Measurements from ENCODE around the gene HOXC12.

Gene HOXC12

DNA sequence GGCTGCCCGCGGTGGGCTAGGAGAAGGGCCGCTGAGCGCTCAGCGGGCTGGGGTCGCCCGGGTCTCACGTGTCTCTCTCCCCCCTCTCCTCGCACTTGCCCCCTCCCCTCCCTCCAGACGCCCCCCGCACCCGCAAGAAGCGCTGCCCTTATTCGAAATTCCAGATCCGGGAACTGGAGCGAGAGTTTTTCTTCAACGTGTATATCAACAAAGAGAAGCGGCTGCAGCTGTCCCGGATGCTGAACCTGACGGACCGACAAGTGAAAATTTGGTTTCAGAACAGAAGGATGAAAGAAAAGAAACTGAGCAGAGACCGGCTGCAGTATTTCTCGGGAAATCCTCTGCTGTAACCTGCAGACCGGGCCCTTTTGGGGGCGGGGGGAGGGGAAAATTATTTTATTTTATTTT is 20.4 kb downstream of the HOXC12 start:
- TF ChIP-seq, protein P1, sequence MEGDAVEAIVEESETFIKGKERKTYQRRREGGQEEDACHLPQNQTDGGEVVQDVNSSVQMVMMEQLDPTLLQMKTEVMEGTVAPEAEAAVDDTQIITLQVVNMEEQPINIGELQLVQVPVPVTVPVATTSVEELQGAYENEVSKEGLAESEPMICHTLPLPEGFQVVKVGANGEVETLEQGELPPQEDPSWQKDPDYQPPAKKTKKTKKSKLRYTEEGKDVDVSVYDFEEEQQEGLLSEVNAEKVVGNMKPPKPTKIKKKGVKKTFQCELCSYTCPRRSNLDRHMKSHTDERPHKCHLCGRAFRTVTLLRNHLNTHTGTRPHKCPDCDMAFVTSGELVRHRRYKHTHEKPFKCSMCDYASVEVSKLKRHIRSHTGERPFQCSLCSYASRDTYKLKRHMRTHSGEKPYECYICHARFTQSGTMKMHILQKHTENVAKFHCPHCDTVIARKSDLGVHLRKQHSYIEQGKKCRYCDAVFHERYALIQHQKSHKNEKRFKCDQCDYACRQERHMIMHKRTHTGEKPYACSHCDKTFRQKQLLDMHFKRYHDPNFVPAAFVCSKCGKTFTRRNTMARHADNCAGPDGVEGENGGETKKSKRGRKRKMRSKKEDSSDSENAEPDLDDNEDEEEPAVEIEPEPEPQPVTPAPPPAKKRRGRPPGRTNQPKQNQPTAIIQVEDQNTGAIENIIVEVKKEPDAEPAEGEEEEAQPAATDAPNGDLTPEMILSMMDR (IDR thresholded peaks at IDR 0.05; ENCODE audit: insufficient read depth, low read depth, low read length, missing control alignments): no peak
- DNase-seq (ENCODE audit: low read depth): peak; percentile 60
- peak overlapping the region; percentile 43 for H3K4me3 ChIP-seq (ENCODE audit: low read depth, low read length)

DNA sequence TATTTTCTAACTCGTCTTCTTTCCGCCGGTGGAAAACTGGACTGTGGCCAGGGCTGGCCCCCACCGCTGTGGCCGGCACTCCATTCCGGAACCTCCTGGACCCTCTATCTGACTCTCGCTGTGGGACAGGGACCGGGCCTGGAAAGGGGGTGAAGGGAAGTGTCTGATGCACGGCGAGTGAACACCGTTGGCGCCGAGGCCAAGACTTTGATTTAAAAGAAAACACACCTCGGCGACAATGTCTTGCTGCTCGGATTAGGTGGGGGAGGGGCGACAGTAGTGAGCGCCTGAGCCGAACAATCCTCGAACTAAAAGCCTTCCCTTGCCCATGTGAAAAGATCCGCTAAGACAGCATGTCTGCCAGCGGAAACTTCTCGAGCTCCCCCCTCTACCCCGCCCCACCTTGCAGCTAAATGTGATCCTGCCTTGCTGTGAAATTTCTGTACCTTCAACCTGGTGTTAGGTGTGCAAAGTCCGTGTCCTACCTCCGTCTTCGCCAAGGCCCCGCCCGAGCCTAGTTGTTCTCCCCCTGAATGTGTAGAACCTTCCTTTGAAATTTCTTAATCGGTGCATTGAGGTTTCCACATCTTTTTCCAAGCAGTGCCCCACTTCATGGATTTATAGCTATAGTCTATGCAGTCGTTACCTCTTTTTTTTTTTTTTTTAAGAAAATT is 20.9 kb downstream of the HOXC12 start:
- H3K4me3 ChIP-seq (ENCODE audit: low read depth, low read length): peak overlapping the region; percentile 1; the same call in 1 of the 2 replicates
- no peak for DNase-seq (ENCODE audit: low read depth)
- TF ChIP-seq, protein P1 (IDR thresholded peaks at IDR 0.05; ENCODE audit: insufficient read depth, low read depth, low read length, missing control alignments): no peak

DNA sequence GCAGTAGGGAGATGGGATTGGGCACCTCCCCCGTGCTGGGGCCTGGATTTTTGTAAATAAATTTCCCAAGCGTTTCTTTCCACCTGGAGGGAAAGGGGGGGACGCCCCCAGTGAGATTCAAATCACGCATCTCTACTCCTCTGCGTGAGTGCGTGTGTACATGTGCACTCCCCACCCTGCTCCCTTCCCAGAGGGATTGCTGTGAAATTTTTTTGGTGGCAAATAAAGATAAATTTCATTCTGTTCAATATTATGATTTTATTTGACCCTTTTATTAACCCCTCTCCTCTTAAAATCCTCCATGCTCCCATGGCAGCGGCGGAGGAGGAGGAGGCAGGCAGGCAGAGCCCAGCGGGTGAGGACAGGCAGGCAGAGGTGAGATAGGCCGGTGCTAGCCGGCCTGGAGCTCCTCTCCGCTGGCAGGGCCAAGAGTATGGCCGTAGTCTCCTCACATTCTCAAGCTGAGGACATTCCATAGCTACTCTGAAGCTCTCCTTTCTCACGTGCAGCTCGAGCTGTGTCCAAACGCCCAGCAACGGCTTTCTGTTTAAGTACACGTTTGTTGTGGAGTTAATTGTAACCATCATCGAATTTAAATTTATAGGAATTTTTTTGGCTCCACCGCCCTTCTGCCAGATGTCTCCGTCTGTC is 21.6 kb downstream of the HOXC12 start:
- TF ChIP-seq, protein P1 (IDR thresholded peaks at IDR 0.05; ENCODE audit: insufficient read depth, low read depth, low read length, missing control alignments): no peak
- no peak overlapping the region for H3K4me3 ChIP-seq (ENCODE audit: low read depth, low read length)
- no peak for DNase-seq (ENCODE audit: low read depth)

DNA sequence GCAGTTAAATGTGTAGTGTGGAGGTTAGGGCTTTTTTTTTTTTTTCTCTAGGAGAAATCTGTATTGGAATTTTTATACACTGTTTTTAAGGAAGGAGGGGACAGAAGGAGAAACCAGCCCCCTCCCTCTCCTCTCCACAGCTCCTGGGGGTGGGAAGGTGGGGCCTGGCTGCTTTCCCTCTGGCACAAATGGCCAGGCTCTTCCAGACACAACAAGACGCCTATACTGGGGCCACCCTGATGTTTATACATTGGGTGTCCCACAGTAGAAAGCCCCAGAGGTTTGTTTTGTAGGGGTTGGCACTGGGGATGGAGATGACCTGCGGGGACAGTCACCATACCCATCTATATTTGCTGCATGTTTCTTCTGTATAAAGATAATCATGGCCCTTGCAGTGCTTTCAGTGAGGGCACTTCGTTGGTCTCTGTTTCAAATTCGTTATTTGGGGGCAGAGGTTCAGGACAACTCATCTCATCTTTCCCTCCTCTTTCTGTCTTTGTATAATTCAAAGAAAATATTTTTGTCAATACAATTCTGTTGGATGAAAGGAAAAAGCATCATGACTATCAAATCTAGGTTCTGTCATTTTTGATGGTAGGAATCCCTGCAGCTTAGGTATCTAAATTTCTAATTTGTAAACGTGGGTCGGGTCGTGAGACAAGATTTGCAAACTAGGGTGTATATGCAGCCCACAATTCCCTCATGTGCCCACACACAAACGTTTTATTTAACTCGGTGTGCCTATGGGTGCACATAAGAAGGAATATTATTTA is 22.3 kb downstream of the HOXC12 start:
- no peak overlapping the region for H3K4me3 ChIP-seq (ENCODE audit: low read depth, low read length)
- DNase-seq (ENCODE audit: low read depth): no peak
- TF ChIP-seq, protein P1 (IDR thresholded peaks at IDR 0.05; ENCODE audit: insufficient read depth, low read depth, low read length, missing control alignments): no peak

DNA sequence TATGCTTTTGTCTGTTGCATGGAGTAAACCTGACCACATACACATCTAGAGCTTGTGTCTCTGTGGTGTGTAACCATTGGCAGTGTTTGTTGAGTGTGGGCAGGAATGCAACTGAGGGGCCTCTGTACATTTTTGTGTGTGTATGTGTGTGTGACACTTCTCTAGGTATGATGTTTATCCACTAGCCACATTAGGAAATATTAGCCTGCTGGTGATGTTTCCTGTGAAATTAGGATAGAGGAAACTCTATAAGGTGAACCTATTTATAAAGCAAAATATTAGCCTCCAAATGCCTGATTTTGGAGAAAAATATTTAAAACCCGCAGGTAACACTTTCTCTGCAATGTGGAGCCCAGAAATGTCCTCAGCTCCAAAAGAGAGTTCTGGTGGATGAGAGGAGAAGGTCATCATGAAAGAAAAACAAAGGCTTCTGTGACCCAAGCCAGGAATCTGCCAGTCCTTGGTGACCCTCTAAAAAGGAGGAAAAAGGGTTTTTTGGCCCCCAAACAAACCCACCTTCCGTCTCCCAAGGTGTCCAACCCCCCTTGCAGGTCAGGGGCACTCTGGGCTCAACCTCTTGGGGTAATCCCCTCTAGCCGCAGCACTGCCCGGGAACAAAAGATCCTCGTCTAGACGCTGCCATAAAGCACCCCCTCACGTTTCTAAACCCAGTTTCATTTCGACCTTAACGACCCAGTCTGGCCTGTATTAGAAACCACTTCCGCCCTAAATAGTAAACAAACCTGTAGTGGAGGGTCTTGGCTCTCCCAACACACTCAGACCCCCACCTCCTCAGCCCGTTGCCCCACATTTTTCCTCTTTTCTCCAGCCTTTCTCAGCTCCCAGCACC is 23.1 kb downstream of the HOXC12 start:
- TF ChIP-seq, protein P1 (IDR thresholded peaks at IDR 0.05; ENCODE audit: insufficient read depth, low read depth, low read length, missing control alignments): no peak
- H3K4me3 ChIP-seq (ENCODE audit: low read depth, low read length): no peak overlapping the region
- DNase-seq (ENCODE audit: low read depth): peak; percentile 33

Measured in GM12865 (cell line).